ENCODE measurements around the gene TCAIM. TPM values are rescaled to one million over a fixed set of nuclear protein-coding genes. Genes with fewer than 3 reads are reported as not detected.
"Not testable (repeated sequence)": the region's sequence is repeated elsewhere in the genome, so short reads cannot be mapped to it uniquely, and the experiment has no call there.

TCAIM gene
- polyA plus RNA-seq, 3 donors, result 40.2 to 48.7 (median 43.1) TPM

DNA sequence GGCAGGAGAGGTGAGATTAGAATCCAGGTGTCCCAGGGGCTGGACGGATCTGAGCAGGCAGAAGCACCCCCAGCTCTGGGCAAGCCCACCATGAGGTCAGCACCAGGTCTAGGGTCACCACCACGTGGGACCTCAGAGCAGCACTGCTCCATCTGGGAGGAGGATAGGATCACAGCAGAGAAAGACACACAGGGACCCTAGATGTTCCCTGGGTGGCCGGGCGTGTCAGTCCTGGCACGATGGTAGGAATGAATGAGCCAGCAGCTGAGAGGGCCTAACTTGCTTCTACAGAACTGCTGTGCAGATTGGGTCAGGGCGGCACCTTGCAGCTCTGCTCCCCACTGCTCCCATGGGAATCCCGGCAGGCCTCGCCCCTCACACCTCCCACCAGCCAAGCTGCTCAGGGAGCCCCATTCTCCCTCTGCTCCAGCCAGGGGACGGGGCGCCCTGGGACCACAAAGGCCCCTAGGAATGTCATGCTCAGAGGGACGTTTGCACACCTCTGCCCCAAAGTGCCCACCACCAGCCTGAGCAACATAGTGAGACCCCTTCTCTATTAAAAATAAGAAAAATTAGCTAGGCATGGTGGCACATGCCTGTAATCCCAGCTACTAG lies 72.6 kb downstream of the TCAIM start:
- no peak for DNase-seq (ENCODE audit: low read depth in 3 of 3, low spot score in 2 of 3)

- no peak for DNase-seq (ENCODE audit: low read depth in 3 of 3, low spot score in 2 of 3)
These were observed 73.8 kb downstream of the TCAIM start for GRCh38 chr3:44412365-44412764.

GRCh38 chr3:44414517-44415090 lies 76.0 kb downstream of the TCAIM start:
- no peak for DNase-seq (ENCODE audit: low read depth in 3 of 3, low spot score in 2 of 3)

GRCh38 chr3:44415421-44415820 lies 76.9 kb downstream of the TCAIM start:
- DNase-seq (ENCODE audit: low read depth in 3 of 3, low spot score in 2 of 3), result no peak

DNA sequence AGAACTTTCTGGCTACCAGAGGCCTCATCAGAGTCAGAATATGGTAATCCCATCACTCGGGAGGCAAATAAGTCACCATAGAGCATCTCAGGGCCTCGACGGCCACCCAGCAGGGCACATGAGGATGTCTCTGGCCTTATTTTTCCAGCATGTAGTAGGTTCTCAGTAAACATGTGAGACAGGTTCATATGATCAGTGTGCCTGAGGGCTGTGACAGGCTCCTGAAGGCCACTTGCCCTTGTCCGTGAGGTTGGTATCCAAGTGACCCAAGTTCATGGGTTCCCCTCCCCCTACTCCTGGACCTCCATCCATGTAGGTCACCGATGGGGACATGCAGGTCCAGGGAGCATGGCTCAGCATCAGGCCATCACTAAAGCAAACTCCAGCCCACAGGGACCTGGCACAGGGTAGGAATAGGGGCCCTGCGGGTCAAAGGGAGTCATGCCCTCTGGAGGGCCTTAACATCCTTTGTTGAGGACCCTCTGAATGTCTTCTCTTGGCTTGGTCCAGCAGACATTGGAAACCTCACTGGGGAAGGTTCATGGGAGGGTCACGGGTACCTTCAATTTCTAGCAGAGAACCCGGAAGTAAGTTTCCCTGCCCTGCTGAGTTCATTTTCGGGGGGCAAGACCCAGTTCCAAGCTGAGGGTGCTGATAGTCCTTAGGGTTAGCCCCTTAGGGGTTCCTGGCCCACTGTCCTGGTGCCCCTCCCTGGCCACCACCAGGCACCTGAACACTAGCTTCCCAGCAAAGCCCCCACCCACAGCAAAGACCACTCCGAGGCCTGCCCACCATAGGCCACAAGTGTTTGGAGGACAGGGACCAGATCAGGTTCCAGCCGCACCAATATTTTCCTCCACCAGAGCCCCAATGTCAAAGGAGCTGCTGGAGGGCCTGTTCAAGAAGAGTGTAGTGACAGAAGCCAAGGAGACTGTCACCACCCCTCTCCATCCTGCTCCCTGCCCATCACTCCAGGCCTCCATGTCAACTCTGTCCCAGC lies 77.8 kb downstream of the TCAIM start:
- DNase-seq (ENCODE audit: low read depth in 3 of 3, low spot score in 2 of 3), result no peak

- DNase-seq (ENCODE audit: low read depth in 3 of 3, low spot score in 2 of 3), result not testable (repeated sequence)
These were observed 79.6 kb downstream of the TCAIM start for GRCh38 chr3:44418118-44418517.

- DNase-seq (ENCODE audit: low read depth in 3 of 3, low spot score in 2 of 3), result no peak
These were observed 80.0 kb downstream of the TCAIM start for GRCh38 chr3:44418549-44418948.

DNA sequence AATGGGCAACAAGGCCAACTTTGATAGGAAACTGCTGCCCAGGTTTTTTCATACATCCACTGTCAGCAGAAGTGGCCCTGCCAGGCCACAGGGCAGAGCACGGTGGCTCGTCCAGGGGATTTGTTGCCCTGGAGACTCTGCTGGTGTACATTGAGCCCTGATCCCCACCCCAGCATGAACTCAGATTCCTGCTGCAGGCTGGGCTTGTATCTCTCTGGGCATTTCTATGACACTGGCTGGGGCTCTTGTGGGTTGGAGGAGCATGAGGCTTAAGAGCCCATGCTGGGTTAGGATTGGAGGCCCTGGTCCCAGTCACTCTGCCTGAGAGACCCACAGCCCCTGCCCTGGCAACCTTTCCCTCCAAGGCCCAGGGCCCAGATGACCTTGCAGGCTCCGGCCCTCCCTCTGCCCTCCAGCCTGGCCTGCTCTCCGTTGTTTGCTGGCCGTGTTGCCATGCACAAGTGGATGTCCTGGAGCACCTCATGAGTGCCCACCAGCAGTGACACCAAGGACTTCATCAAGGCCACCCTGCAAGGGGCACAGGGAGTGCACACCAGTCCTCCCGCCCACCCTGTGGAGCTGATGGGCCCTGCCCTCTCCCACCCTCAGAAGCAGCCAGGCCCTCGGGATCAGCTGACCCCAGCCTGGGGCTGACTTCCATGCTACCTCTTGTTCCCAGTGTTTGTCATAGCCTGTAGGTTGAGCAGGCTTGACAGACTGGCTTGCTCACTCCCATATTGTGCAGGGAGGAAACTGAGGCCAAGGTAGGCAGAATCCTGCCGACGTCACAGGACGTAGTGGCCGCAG lies 80.8 kb downstream of the TCAIM start:
- no peak for DNase-seq (ENCODE audit: low read depth in 3 of 3, low spot score in 2 of 3)

- no peak for DNase-seq (ENCODE audit: low read depth in 3 of 3, low spot score in 2 of 3)
These were observed 81.5 kb downstream of the TCAIM start for GRCh38 chr3:44419923-44420650.

DNA sequence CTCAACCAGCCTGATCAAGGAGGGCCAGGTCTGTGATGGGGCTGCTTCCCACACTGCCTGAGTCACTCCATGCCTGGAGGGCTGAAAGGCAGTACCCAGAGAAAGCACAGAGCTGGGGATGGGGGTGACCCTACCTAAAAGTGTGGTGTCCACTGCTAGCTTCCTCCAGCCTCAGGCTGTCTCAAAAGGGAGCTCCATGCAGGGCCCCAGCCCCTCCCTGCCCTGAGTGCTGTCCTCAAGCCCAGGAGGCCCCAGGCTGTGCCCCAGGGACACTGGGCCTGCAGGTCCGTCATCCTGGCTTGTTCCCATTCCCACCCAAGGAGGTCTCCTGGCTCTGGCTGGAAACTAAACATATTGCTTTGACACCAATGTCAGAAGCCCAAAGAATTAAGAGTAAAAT lies 82.1 kb downstream of the TCAIM start:
- no peak for DNase-seq (ENCODE audit: low read depth in 3 of 3, low spot score in 2 of 3)

- DNase-seq (ENCODE audit: low read depth in 3 of 3, low spot score in 2 of 3), result no peak
These were observed 82.7 kb downstream of the TCAIM start for GRCh38 chr3:44421280-44421679.

GRCh38 chr3:44424758-44425157 lies 86.2 kb downstream of the TCAIM start:
- no peak for DNase-seq (ENCODE audit: low read depth in 3 of 3, low spot score in 2 of 3)

- DNase-seq (ENCODE audit: low read depth in 3 of 3, low spot score in 2 of 3), result no peak
These were observed 89.1 kb downstream of the TCAIM start for GRCh38 chr3:44427683-44428082.

- no peak for DNase-seq (ENCODE audit: low read depth in 3 of 3, low spot score in 2 of 3)
These were observed 90.3 kb downstream of the TCAIM start for GRCh38 chr3:44428910-44429309.

DNA sequence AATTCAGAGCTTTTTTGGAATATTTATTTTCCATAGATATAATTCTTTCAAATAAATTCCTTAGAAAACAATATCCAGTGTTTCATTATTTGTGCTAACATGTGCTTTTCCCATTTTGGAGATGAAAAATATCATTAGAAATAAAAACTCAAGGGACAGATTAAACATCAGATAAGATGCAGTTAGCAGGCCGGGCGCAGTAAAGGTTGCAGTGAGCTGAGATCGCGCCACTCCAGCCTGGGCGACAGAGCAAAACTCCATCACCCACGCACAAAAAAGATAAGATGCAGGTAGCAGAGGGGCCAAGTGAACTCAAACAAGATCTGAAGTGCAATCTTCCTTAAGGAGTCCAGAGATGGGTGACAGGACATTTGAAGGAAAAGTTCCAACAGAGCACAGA lies 90.9 kb downstream of the TCAIM start:
- DNase-seq (ENCODE audit: low read depth in 3 of 3, low spot score in 2 of 3), result no peak

- DNase-seq (ENCODE audit: low read depth in 3 of 3, low spot score in 2 of 3), result no peak
These were observed 91.9 kb downstream of the TCAIM start for GRCh38 chr3:44430466-44430865.

DNA sequence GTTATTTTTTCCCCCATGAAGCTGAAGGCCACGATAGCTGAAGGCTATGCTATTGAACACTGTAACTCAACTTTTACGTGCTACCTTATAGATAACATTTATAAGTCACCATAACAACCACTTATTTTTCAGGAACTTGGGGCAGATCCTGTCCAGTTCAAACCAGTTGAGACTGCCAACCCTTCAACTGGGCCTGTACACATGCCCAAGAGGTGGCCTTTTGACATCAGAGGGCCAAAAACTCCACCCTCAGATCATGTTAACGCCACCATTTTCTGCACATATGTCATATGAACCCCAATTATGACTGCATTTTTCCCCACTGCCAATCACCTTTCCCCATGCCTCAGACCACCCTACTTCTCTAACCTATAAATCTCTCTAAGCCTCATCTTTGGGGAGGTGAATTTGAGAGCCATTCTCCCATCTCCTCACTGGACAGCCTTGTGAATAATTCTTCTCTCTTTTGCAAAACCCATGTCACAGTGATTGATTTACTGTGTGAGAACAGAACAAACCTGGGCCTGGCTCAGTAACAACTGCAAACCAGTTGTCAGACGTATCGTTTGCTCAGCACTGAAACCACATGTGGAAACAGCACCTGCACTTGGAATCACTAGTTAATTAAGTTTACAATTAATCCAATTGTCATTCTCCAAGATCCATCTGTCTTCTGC lies 96.4 kb downstream of the TCAIM start:
- DNase-seq (ENCODE audit: low read depth in 3 of 3, low spot score in 2 of 3), result no peak

GRCh38 chr3:44436181-44436580 lies 97.6 kb downstream of the TCAIM start:
- DNase-seq (ENCODE audit: low read depth in 3 of 3, low spot score in 2 of 3), result no peak

DNA sequence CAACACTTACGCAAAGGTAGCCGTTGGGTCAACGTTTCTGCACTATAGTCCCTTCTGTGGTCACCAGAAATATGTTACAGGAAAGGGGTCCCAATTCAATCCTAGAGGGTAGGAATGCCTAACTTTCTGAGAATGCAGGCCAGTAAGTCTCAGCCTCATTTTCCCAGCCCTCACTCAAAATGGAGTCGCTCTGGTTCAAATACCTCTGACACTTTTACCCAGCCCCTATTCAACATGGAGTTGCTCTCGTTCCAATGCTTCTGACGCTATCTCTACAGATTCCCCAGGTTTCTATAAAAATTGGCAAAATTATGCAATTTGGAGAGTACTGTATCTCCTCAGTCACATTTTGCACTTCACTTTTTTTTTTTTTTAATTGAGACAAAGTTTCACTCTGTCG lies 99.2 kb downstream of the TCAIM start:
- no peak for DNase-seq (ENCODE audit: low read depth in 3 of 3, low spot score in 2 of 3)

Data from right renal cortex interstitium (tissue), 3 donors.